SK-N-SH (cell line): ENCODE results near the gene EXOC3L1. TPM values are rescaled to one million over a fixed set of nuclear protein-coding genes. Genes with fewer than 3 reads are reported as not detected.

ENCODE experiments used
- CTCF ChIA-PET: fragments of 300-600, 350-600 bp; formaldehyde crosslinking; extraction: SDS; loops from one replicate; lab custom pipeline; 2021; lab: Yijun Ruan, JAX
- POLR2A ChIA-PET: fragments of 350-600 bp; sonication (Branson Sonifier 250); formaldehyde crosslinking; extraction: SDS; loops from one replicate; lab custom pipeline; 2020; ENCODE audit warnings: antibody characterized with exemption, inconsistent platforms; lab: Yijun Ruan, JAX
- DNase-seq: peaks from one replicate; pipeline ENCODE4 v3.0.0; 2012
- H2AFZ ChIP-seq: fragments of 200-600 bp; sonication (generic); 2 replicates; pipeline ENCODE4 v1.8.1; 2016; ENCODE audit warnings: antibody characterized with exemption, mild to moderate bottlenecking, low read depth
- H3F3A ChIP-seq: fragments of 200-600 bp; sonication (generic); replicated peaks from 2 replicates; pipeline ENCODE3; 2016; ENCODE audit warnings: antibody characterized with exemption, mild to moderate bottlenecking; ENCODE audit not compliant: insufficient read depth
- H3K27ac ChIP-seq, 2 experiments: fragments of 200-500 bp in 1 of 2; fragments of 200-600 bp in 1 of 2; sonication (Bioruptor generic) in 1 of 2; sonication (generic), shearing (Covaris generic) in 1 of 2; 2 replicates each; pipeline versions ENCODE4 v1.5.1 to v1.6.1; 2014 to 2016; ENCODE audit warnings: low read depth in 2 of 2, inconsistent platforms in 1 of 2, low read length in 1 of 2, mild to moderate bottlenecking in 1 of 2, mixed read lengths in 1 of 2
- H3K27me3 ChIP-seq: fragments of 200-600 bp; sonication (generic), shearing (Covaris generic); 2 replicates; pipeline ENCODE4 v1.6.1; 2016; ENCODE audit warnings: mixed run types; ENCODE audit not compliant: insufficient read depth
- H3K36me3 ChIP-seq, 2 experiments: fragments of 200-500 bp in 1 of 2; fragments of 200-600 bp in 1 of 2; sonication (Bioruptor generic) in 1 of 2; sonication (generic) in 1 of 2; replicated peaks in 1 of 2; 2 replicates each; pipeline versions ENCODE3 to v1.5.1; 2014 to 2016; ENCODE audit warnings: low read length in 1 of 2, mild to moderate bottlenecking in 1 of 2; ENCODE audit not compliant: insufficient read depth in 2 of 2, control insufficient read depth in 1 of 2
- H3K4me1 ChIP-seq, 2 experiments: fragments of 200-500 bp in 1 of 2; fragments of 200-600 bp in 1 of 2; sonication (Bioruptor generic) in 1 of 2; sonication (generic), shearing (Covaris generic) in 1 of 2; 2 replicates each; pipeline versions ENCODE4 v1.5.1 to v1.6.1; 2014 to 2016; ENCODE audit warnings: low read depth in 1 of 2, low read length in 1 of 2, mixed run types in 1 of 2; ENCODE audit not compliant: insufficient read depth in 2 of 2, control insufficient read depth in 1 of 2
- H3K4me2 ChIP-seq: fragments of 200-600 bp; sonication (generic), shearing (Covaris generic); 2 replicates; pipeline ENCODE4 v1.6.1; 2017; ENCODE audit warnings: mixed run types
- H3K4me3 ChIP-seq, 2 experiments: fragments of 200-500 bp in 1 of 2; fragments of 200-600 bp in 1 of 2; sonication (Bioruptor generic) in 1 of 2; sonication (generic), shearing (Covaris generic) in 1 of 2; 2 replicates each; pipeline versions ENCODE4 v1.5.1 to v1.8.1; 2014 to 2016; ENCODE audit warnings: low read depth in 2 of 2, inconsistent platforms in 1 of 2, low read length in 1 of 2, mild to moderate bottlenecking in 1 of 2, mixed read lengths in 1 of 2, moderate library complexity in 1 of 2
- H3K79me2 ChIP-seq: fragments of 200-600 bp; sonication (generic); 2 replicates; pipeline ENCODE4 v1.8.1; 2017; ENCODE audit warnings: mild to moderate bottlenecking; ENCODE audit not compliant: insufficient read depth
- H3K9ac ChIP-seq: fragments of 200-600 bp; sonication (generic); 2 replicates; pipeline ENCODE4 v1.6.1; 2017; ENCODE audit warnings: mixed run types
- H3K9me2 ChIP-seq: fragments of 200-600 bp; sonication (generic); 2 replicates; pipeline ENCODE4 v1.6.1; 2017; ENCODE audit warnings: mixed run types
- H3K9me3 ChIP-seq: fragments of 200-600 bp; sonication (generic); 2 replicates; pipeline ENCODE4 v1.6.1; 2017; ENCODE audit warnings: mixed run types, mild to moderate bottlenecking, moderate library complexity
- H4K20me1 ChIP-seq: fragments of 200-600 bp; sonication (generic); 2 replicates; pipeline ENCODE4 v1.6.1; 2017; ENCODE audit warnings: mild to moderate bottlenecking, mixed run types; ENCODE audit not compliant: insufficient read depth
- EP300 ChIP-seq, 2 experiments: IDR thresholded peaks; 2 replicates each; pipeline versions ENCODE4 v1.4.0 to v1.6.1; 2012; ENCODE audit warnings: borderline replicate concordance in 1 of 2, low read depth in 1 of 2, low read length in 1 of 2
- MEF2A ChIP-seq: IDR thresholded peaks from 2 replicates; pipeline ENCODE4 v1.4.0; 2012; ENCODE audit warnings: low read depth, borderline replicate concordance
- NFIC ChIP-seq: IDR thresholded peaks from 2 replicates; pipeline ENCODE4 v1.4.0; 2012; ENCODE audit warnings: borderline replicate concordance
- RAD21 ChIP-seq: IDR thresholded peaks from 2 replicates; pipeline ENCODE4 v1.6.1; 2012; ENCODE audit warnings: mild to moderate bottlenecking, low read length
- RFX5 ChIP-seq: IDR thresholded peaks from 2 replicates; pipeline ENCODE4 v1.6.1; 2012; ENCODE audit warnings: mild to moderate bottlenecking, improper control_type of control experiment, low read length
- RXRA ChIP-seq: IDR thresholded peaks from 2 replicates; pipeline ENCODE4 v1.4.0; 2012; ENCODE audit warnings: low read depth, mild to moderate bottlenecking, borderline replicate concordance
- TEAD4 ChIP-seq: IDR thresholded peaks from 2 replicates; pipeline ENCODE4 v1.4.0; 2012; ENCODE audit warnings: mild to moderate bottlenecking, borderline replicate concordance; ENCODE audit not compliant: insufficient read depth
- YY1 ChIP-seq: IDR thresholded peaks from 2 replicates; pipeline ENCODE4 v1.4.0; 2012; ENCODE audit warnings: low read depth, mild to moderate bottlenecking
- ZBTB33 ChIP-seq: IDR thresholded peaks from 2 replicates; pipeline ENCODE4 v1.4.0; 2012; ENCODE audit warnings: low read depth, borderline replicate concordance
- WGBS: methylation state at CpG from one replicate; pipeline ENCODE4 v1.1.6; 2017; ENCODE audit warnings: low lambda C conversion rate; 5-methylcytosine and 5-hydroxymethylcytosine counted together
- polyA plus RNA-seq, 3 experiments: library from polyadenylated mRNA; depleted of rRNA; stranded (reverse); fragments of >200 nt; gene quantifications; 2 replicates each; pipeline ENCODE4 v1.2.3, GENCODE V29; 2012
- TF ChIP-seq, protein P1 (sequence below): IDR thresholded peaks from 2 replicates; pipeline ENCODE4 v1.6.1; 2012; ENCODE audit warnings: mild to moderate bottlenecking, low read depth, low read length, moderate library complexity
- TF ChIP-seq, protein P2 (sequence below): fragments of 150-350 bp; IDR thresholded peaks from 2 replicates; pipeline ENCODE4 v1.6.1; 2016; ENCODE audit warnings: mild to moderate bottlenecking, low read depth, low read length
- TF ChIP-seq, protein P3 (sequence below): IDR thresholded peaks from 2 replicates; pipeline ENCODE4 v1.4.0; 2012; ENCODE audit warnings: low read depth, borderline replicate concordance

Gene EXOC3L1
- polyA plus RNA-seq, 1 of the 3 experiments (the other 2 are of a cell fraction), result 0.46 TPM

DNA sequence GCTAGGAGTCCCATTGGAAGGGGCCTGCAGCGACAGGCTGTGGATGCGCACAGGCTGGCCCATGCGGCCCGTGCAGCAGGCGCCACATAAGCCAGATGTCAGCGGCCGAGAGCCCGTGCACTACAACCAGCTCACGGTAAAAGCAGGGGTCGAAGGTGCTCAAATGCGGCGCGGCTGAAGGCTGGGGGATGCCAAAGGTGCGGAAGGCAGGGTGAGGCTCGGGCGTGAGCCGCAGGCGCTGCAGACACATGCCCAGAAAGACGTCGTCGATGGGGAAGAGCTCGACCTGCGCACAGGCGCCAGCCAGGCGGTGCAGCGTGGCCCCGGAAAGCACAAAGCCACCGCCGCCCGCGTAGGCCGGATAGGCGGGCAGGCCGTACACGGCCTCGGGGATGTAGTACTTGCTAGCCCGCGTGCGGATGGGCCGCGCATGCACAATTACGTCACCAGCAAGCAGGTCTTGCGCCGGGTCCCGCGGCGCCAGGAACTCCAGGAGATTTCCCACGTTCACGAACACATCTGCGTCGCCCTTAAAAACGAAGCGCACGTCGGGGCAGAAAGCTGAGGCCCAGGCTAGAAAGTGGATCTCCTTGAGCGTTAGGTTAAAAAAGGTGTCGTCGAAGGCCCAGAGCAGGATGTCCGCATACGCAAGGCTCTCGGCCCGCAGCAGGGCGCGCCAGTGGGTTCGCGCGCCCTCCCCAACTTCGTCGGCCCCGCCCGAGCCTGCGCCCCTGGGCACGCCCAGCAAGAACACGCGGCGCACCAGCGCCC, 40.5 kb downstream of the EXOC3L1 start:
- Histone ChIP-seq H3K36me3 (peaks cover 12 to 46% of the 10 kb centered on the region in 2 experiments), H3K27me3 (no peaks in the 10 kb centered on the region), H3K9me3 (no peaks in the 10 kb centered on the region), H3K4me1 (peaks cover 0 to 8% of the 10 kb centered on the region in 2 experiments; a peak in 1 of 4 replicates), H3K27ac (no peak overlapping the region; a peak in 1 of 4 replicates), H3K79me2 (no peaks in the 10 kb centered on the region), H3K4me2 (no peak overlapping the region), H3F3A (peaks cover 8% of the 10 kb centered on the region), H3K9me2 (no peaks in the 10 kb centered on the region), H4K20me1 (no peaks in the 10 kb centered on the region), H3K9ac (no peak overlapping the region), H2AFZ (no peak overlapping the region), H3K4me3 (no peak overlapping the region; a peak in 1 of 4 replicates)
- ChIA-PET POLR2A (no interaction called here), CTCF (interaction anchor here (0.7 to 6.6 kb wide), 4 partner anchors 10 to 173 kb away, joined by 3 to 103 read pairs (median 3); no protein-coding TSS in a partner anchor)
- WGBS, result 96% methylated on average over 68 of the region's 77 CpGs
- TF ChIP-seq EP300 (IDR thresholded peaks at IDR 0.05; ENCODE audit: borderline replicate concordance in 1 of 2, low read depth in 1 of 2, low read length in 1 of 2) (no peak), ZBTB33 (no peak), YY1 (no peak), RFX5 (no peak), RAD21 (no peak), RXRA (no peak), MEF2A (no peak), TEAD4 (no peak), NFIC (no peak)
- TF ChIP-seq, protein P1, sequence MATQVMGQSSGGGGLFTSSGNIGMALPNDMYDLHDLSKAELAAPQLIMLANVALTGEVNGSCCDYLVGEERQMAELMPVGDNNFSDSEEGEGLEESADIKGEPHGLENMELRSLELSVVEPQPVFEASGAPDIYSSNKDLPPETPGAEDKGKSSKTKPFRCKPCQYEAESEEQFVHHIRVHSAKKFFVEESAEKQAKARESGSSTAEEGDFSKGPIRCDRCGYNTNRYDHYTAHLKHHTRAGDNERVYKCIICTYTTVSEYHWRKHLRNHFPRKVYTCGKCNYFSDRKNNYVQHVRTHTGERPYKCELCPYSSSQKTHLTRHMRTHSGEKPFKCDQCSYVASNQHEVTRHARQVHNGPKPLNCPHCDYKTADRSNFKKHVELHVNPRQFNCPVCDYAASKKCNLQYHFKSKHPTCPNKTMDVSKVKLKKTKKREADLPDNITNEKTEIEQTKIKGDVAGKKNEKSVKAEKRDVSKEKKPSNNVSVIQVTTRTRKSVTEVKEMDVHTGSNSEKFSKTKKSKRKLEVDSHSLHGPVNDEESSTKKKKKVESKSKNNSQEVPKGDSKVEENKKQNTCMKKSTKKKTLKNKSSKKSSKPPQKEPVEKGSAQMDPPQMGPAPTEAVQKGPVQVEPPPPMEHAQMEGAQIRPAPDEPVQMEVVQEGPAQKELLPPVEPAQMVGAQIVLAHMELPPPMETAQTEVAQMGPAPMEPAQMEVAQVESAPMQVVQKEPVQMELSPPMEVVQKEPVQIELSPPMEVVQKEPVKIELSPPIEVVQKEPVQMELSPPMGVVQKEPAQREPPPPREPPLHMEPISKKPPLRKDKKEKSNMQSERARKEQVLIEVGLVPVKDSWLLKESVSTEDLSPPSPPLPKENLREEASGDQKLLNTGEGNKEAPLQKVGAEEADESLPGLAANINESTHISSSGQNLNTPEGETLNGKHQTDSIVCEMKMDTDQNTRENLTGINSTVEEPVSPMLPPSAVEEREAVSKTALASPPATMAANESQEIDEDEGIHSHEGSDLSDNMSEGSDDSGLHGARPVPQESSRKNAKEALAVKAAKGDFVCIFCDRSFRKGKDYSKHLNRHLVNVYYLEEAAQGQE, result no peak
- TF ChIP-seq, protein P2, sequence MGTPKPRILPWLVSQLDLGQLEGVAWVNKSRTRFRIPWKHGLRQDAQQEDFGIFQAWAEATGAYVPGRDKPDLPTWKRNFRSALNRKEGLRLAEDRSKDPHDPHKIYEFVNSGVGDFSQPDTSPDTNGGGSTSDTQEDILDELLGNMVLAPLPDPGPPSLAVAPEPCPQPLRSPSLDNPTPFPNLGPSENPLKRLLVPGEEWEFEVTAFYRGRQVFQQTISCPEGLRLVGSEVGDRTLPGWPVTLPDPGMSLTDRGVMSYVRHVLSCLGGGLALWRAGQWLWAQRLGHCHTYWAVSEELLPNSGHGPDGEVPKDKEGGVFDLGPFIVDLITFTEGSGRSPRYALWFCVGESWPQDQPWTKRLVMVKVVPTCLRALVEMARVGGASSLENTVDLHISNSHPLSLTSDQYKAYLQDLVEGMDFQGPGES, result no peak
- TF ChIP-seq, protein P3, sequence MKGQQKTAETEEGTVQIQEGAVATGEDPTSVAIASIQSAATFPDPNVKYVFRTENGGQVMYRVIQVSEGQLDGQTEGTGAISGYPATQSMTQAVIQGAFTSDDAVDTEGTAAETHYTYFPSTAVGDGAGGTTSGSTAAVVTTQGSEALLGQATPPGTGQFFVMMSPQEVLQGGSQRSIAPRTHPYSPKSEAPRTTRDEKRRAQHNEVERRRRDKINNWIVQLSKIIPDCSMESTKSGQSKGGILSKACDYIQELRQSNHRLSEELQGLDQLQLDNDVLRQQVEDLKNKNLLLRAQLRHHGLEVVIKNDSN, result no peak
- DNase-seq, result no peak
